Lung (tissue), 12 donors: ENCODE data around the gene PTBP3. TPM values are rescaled to one million over a fixed set of nuclear protein-coding genes. Genes with fewer than 3 reads are reported as not detected.

Experiments
- ATAC-seq: fragments of 200-7000 bp; cut with Tn5 transposase; one replicate; pipeline ENCODE4 v1.9.1; 2020; ENCODE audit warnings: moderate number of reproducible peaks; ENCODE audit not compliant: insufficient read depth, low FRiP score
- DNase-seq, 3 donors: peaks; one replicate each; pipeline ENCODE4 v3.0.0-alpha.2; 2013 to 2017
- H3K27ac ChIP-seq, 2 donors: one replicate each; pipeline ENCODE4 v1.5.1; 2013; ENCODE audit warnings: mild to moderate bottlenecking in 2 of 2, moderate library complexity in 2 of 2, control low read depth in 1 of 2, inconsistent platforms in 1 of 2, low read depth in 1 of 2, low read length in 1 of 2
- H3K27me3 ChIP-seq, 3 donors: one replicate each; pipeline ENCODE4 v1.5.1; 2013; ENCODE audit warnings: low read length in 2 of 3; ENCODE audit not compliant: control insufficient read depth in 3 of 3, insufficient read depth in 3 of 3
- H3K36me3 ChIP-seq, 4 donors: one replicate each; pipeline ENCODE4 v1.5.1; 2013; ENCODE audit warnings: low read length in 4 of 4, mild to moderate bottlenecking in 1 of 4, moderate library complexity in 1 of 4; ENCODE audit not compliant: control insufficient read depth in 4 of 4, insufficient read depth in 4 of 4
- H3K4me1 ChIP-seq, 5 donors: one replicate each; pipeline ENCODE4 v1.5.1; 2013; ENCODE audit warnings: low read length in 5 of 5, mild to moderate bottlenecking in 2 of 5, moderate library complexity in 1 of 5; ENCODE audit not compliant: control insufficient read depth in 5 of 5, insufficient read depth in 5 of 5
- H3K4me3 ChIP-seq: one replicate; pipeline ENCODE4 v1.5.1; 2013; ENCODE audit warnings: mild to moderate bottlenecking, control low read depth, moderate library complexity
- H3K9ac ChIP-seq, 2 donors: one replicate each; pipeline ENCODE4 v1.5.1; 2013; ENCODE audit warnings: low read length in 2 of 2, control low read depth in 1 of 2; ENCODE audit not compliant: insufficient read depth in 1 of 2
- H3K9me3 ChIP-seq, 4 donors: one replicate each; pipeline ENCODE4 v1.5.1; 2013; ENCODE audit warnings: low read length in 3 of 4, mild to moderate bottlenecking in 1 of 4, moderate library complexity in 1 of 4; ENCODE audit not compliant: control insufficient read depth in 4 of 4, insufficient read depth in 3 of 4
- WGBS, 2 donors: extraction: QIAGEN DNeasy Blood & Tissue Kit; methylation state at CpG; one replicate each; pipeline ENCODE4 v1.1.7; 2013; 5-methylcytosine and 5-hydroxymethylcytosine counted together
- polyA plus RNA-seq, 2 donors: library from polyadenylated mRNA; stranded (reverse); fragments of 200-250 nt; gene quantifications; one replicate each; pipeline ENCODE4 v1.2.1, GENCODE V29; 2013
- total RNA-seq, 2 donors: library from RNA; depleted of rRNA in 1 of 2; stranded (reverse); fragments of >200 nt in 1 of 2; gene quantifications; one replicate each; pipeline ENCODE4 v1.2.1, GENCODE V29; 2014 to 2021
- TF ChIP-seq, protein P1 (sequence below): IDR thresholded peaks from 2 replicates; pipeline ENCODE4 v1.5.1; 2012; ENCODE audit warnings: mild to moderate bottlenecking; ENCODE audit errors: control extremely low read depth, extremely low read depth
- donor health status: control.
- donor health status: control.
- donor health status: Bipolar disorder and iron deficiency.
- donor health status: healthy.
- donor health status: DM: yes; HTN: yes; CAD: no.

The PTBP3 gene
- total and polyA plus RNA-seq, 4 donors = 12.4 to 75.1 (median 46.8) TPM

DNA sequence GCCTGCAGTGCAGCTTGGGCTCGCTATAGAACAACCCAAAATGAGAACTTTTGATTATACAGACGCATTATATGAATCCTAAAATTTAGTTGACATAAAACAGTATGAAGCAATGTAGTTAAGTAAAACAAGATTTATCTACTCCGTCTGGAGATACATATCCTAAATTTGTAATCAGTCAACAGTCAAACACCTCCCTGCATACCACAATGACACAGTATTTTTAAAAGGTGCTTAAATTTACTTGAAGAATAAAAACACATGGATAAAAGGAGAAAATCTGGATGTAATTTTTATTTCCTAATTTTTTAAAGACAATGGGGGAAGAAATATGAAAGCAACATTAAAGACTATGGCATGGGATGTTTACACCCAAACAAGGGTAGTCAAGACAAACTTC lies 70.8 kb downstream of the PTBP3 start:
- no peaks in the 10 kb centered on the region for H3K4me1 ChIP-seq
- 85 to 93% methylated on average over 3 of the region's 3 CpGs for WGBS, 2 donors
- H3K27ac ChIP-seq = no peak overlapping the region
- ATAC-seq (no peak), DNase-seq (no peak)
- H3K36me3 ChIP-seq = peaks cover 2 to 6% (median 3%) of the 10 kb centered on the region in 4 donors
- no peaks in the 10 kb centered on the region for H3K27me3 ChIP-seq
- H3K9me3 ChIP-seq = no peaks in the 10 kb centered on the region
- no peak overlapping the region for H3K4me3 ChIP-seq
- no peak overlapping the region for H3K9ac ChIP-seq
- TF ChIP-seq, protein P1, sequence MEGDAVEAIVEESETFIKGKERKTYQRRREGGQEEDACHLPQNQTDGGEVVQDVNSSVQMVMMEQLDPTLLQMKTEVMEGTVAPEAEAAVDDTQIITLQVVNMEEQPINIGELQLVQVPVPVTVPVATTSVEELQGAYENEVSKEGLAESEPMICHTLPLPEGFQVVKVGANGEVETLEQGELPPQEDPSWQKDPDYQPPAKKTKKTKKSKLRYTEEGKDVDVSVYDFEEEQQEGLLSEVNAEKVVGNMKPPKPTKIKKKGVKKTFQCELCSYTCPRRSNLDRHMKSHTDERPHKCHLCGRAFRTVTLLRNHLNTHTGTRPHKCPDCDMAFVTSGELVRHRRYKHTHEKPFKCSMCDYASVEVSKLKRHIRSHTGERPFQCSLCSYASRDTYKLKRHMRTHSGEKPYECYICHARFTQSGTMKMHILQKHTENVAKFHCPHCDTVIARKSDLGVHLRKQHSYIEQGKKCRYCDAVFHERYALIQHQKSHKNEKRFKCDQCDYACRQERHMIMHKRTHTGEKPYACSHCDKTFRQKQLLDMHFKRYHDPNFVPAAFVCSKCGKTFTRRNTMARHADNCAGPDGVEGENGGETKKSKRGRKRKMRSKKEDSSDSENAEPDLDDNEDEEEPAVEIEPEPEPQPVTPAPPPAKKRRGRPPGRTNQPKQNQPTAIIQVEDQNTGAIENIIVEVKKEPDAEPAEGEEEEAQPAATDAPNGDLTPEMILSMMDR = no peak

DNA sequence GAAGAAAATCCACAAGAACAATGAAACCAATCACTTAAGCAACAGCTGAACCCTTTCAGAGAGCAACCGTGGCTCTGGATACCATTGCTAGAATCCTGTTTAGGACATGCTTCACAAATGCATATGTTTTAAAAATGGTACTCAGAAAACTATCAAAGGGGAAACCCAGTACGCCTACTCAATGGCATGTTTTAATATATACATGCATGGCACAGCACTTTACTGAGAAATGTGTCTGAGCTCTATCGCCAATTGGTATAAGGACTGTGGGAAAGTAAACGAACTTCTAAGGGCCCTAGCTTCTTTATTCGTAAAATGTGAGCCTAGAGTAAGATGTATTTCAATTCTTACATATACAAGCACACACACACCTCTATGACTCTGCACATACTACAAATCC lies 72.3 kb downstream of the PTBP3 start:
- DNase-seq (no peak), ATAC-seq (no peak)
- H3K4me3 ChIP-seq = no peak overlapping the region
- no peaks in the 10 kb centered on the region for H3K9me3 ChIP-seq
- TF ChIP-seq, protein P1 = no peak
- H3K4me1 ChIP-seq = no peaks in the 10 kb centered on the region
- H3K27ac ChIP-seq = no peak overlapping the region
- peaks cover 2 to 6% (median 3%) of the 10 kb centered on the region in 4 donors for H3K36me3 ChIP-seq
- no peak overlapping the region for H3K9ac ChIP-seq
- 93% methylated on average over 5 of the region's 5 CpGs for WGBS, 2 donors
- no peaks in the 10 kb centered on the region for H3K27me3 ChIP-seq

DNA sequence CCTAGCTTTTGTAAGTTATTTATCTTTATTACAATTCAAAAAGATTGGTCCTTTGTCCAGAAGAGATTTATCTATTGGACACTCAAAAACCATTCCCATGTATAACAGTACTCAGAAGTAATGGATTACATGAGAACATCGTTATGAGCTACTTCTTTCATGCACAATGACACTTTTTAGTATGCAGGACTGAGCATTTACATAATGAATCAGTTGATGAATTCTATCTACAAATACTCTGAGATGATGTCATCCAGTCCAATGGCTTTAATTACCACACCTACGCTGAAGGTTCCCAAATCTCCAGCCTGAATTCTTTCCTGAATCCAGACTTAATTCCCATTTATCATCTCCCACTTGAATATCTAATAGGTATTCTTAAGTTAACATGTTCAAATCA lies 75.3 kb downstream of the PTBP3 start:
- no peak overlapping the region for H3K4me3 ChIP-seq
- H3K9me3 ChIP-seq = no peaks in the 10 kb centered on the region
- no peak for DNase-seq
- H3K4me1 ChIP-seq = no peaks in the 10 kb centered on the region
- H3K27ac ChIP-seq = no peak overlapping the region
- ATAC-seq = no peak
- H3K36me3 ChIP-seq = peaks cover 1 to 6% (median 3%) of the 10 kb centered on the region in 4 donors
- WGBS, 2 donors = 98 to 99% methylated on average over 2 of the region's 2 CpGs
- H3K9ac ChIP-seq = no peak overlapping the region
- TF ChIP-seq, protein P1 = no peak
- H3K27me3 ChIP-seq = no peaks in the 10 kb centered on the region

DNA sequence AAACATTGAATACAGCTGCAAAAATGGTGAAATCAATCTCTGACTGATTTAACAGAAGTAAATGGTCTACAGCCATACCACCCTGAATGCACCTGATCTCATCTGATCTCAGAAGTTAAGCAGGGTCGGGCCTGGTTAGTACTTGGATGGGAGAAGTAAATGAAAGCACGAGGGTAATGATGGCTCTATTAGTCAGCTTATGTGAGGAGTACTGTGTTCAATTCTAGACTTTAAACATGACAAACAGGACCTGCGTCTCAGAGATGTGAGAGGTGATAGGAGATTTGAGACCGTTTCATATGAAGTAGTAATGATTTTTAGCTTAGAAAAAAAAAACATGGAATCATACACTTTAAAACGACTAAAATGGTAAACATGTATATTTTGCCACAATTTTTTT lies 81.2 kb downstream of the PTBP3 start:
- Histone ChIP-seq H3K9ac (no peak overlapping the region), H3K4me3 (no peak overlapping the region), H3K27ac (no peak overlapping the region), H3K27me3 (no peaks in the 10 kb centered on the region), H3K9me3 (no peaks in the 10 kb centered on the region), H3K4me1 (peaks cover 0 to 1% (median 0%) of the 10 kb centered on the region in 5 donors), H3K36me3 (peaks cover 0 to 4% (median 1%) of the 10 kb centered on the region in 4 donors)
- no peak for ATAC-seq
- no peak for DNase-seq
- TF ChIP-seq, protein P1 = no peak
- 89 to 91% methylated on average over 5 of the region's 5 CpGs for WGBS, 2 donors
